Subcutaneous abdominal adipose tissue (tissue), 5 donors: ENCODE results near the gene OXTR.

Experiments
- H3K27ac ChIP-seq: one replicate; pipeline ENCODE4 v1.7.0; 2013; ENCODE audit warnings: low read depth, mild to moderate bottlenecking, inconsistent platforms, low read length, moderate library complexity
- H3K27me3 ChIP-seq, 5 donors: one replicate each; pipeline ENCODE4 v1.7.0; 2013; ENCODE audit warnings: low read length in 5 of 5, inconsistent platforms in 1 of 5; ENCODE audit not compliant: control insufficient read depth in 5 of 5, insufficient read depth in 4 of 5
- H3K36me3 ChIP-seq, 5 donors: one replicate each; pipeline ENCODE4 v1.7.0; 2013; ENCODE audit warnings: low read length in 5 of 5; ENCODE audit not compliant: control insufficient read depth in 5 of 5, insufficient read depth in 5 of 5
- H3K4me1 ChIP-seq, 5 donors: one replicate each; pipeline ENCODE4 v1.7.0; 2013; ENCODE audit warnings: low read length in 5 of 5, mild to moderate bottlenecking in 3 of 5, moderate library complexity in 1 of 5; ENCODE audit not compliant: control insufficient read depth in 5 of 5, insufficient read depth in 5 of 5
- H3K4me3 ChIP-seq, 5 donors: one replicate each; pipeline ENCODE4 v1.7.0; 2013; ENCODE audit warnings: low read length in 5 of 5, low read depth in 1 of 5
- H3K9ac ChIP-seq, 5 donors: one replicate each; pipeline ENCODE4 v1.7.0; 2013; ENCODE audit warnings: low read length in 5 of 5, mild to moderate bottlenecking in 4 of 5, moderate library complexity in 3 of 5
- H3K9me3 ChIP-seq, 5 donors: one replicate each; pipeline ENCODE4 v1.7.0; 2013; ENCODE audit warnings: low read length in 5 of 5; ENCODE audit not compliant: control insufficient read depth in 5 of 5
- donor health status: healthy.
- donor health status: healthy.
- donor health status: healthy.
- donor health status: healthy.
- donor health status: healthy.

Gene OXTR

DNA sequence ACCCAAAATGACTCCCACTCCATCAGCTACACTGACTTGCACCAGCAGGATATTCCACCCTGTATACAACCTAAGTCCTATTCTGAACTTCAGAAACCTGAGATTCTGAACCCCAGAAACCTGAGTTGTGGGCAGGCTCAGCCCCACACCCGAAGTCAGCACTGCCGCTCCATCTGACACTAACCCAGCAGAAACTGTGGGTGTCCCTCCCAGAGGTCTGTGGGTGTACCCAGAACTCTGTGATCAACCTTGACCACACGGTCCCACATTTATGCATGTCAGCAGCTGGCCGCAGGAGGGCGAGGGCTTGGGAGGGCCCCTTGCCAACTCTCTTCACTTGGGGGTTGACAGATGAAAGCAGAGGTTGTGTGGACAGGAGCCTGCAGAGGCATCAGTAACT, 9.3 kb downstream of the OXTR start:
- Histone ChIP-seq H3K4me3 (no peak overlapping the region), H3K4me1 (no peaks in the 10 kb centered on the region), H3K36me3 (no peaks in the 10 kb centered on the region), H3K27ac (no peak overlapping the region), H3K9me3 (no peaks in the 10 kb centered on the region), H3K27me3 (peaks cover 0 to 5% (median 0%) of the 10 kb centered on the region in 5 donors), H3K9ac (no peak overlapping the region)

DNA sequence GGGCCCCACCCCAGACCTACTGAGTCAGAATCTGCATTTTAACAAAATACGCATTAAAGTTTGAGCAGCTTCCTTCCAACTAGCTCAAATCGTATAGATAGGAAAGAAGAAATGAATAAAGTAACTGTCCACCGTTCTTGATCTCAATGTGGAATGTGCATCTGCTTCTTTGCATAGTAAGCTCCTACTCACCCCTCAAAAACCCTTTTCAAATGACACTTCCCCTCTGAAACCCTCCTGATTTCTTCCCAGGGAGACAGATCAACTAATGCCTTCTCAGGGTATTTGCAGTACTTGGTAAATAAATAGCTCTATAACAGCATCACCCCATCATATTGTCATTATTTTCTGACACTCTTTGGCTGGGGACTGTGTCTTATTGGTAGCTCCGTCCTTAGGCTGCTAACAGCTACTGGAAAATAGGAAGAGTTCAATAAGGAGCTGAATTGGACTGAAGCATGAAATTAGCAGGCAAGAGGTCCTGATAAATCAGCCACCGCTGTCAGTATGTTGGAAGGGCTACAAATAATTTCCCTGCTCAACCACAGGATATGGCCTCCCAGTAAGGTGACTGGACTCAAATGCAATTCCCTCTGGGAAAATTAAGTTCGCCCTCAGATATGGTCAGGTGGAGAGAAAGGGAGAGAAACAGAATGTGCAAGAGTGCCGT, 10.2 kb downstream of the OXTR start:
- no peaks in the 10 kb centered on the region for H3K36me3 ChIP-seq
- H3K27me3 ChIP-seq: peaks cover 0 to 5% (median 0%) of the 10 kb centered on the region in 5 donors
- H3K27ac ChIP-seq: no peak overlapping the region
- H3K4me1 ChIP-seq: no peaks in the 10 kb centered on the region
- no peak overlapping the region for H3K4me3 ChIP-seq
- no peak overlapping the region for H3K9ac ChIP-seq
- no peaks in the 10 kb centered on the region for H3K9me3 ChIP-seq

DNA sequence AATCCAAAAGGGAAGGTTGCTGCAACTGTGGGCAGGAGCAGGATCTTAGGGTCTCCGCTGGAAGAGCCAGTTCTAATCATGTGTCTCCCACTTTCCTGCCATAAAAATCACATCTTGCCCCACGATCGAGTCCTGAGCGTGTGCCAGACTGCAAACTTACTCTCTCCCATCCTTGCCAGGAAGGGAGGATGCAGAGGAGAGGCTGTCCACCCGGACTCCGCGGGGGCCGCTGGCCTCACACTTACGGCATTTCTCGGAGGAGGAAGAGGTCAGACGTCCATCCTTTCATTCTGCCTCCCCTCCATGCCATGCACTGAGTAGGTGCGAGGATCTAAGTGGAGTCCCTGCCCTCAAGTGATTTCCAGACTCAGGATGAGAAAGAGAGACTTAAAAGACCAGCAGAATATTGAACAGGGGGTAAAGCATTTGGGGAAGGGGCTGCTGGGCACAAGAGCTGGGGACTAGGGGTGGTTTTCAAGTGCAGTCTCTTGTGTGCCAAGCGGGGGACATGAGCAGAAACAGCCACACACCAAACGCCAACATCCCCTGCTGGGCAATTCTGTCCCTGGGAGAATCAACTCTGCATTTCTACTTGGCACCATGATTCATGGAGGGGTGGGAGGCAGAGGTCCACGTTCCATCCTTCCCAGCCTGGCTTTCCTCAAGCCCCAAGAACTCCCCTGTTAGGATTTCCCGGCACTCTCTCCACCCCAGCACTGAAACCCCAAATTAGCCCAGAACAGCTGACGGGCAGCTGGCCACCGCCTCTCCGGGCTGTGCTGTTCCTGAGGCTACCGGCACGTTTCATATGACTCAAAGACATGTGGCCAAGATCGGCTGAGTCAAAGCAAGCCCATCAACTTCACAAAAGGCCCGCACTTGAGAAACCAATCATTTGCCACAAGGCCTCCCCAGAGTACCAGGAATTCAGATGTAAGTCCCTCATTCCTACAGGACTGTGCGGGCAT, 11.6 kb downstream of the OXTR start:
- Histone ChIP-seq H3K36me3 (no peaks in the 10 kb centered on the region), H3K4me1 (no peaks in the 10 kb centered on the region), H3K27me3 (peaks cover 0 to 5% (median 0%) of the 10 kb centered on the region in 5 donors), H3K27ac (no peak overlapping the region), H3K4me3 (no peak overlapping the region), H3K9me3 (no peaks in the 10 kb centered on the region), H3K9ac (no peak overlapping the region)

DNA sequence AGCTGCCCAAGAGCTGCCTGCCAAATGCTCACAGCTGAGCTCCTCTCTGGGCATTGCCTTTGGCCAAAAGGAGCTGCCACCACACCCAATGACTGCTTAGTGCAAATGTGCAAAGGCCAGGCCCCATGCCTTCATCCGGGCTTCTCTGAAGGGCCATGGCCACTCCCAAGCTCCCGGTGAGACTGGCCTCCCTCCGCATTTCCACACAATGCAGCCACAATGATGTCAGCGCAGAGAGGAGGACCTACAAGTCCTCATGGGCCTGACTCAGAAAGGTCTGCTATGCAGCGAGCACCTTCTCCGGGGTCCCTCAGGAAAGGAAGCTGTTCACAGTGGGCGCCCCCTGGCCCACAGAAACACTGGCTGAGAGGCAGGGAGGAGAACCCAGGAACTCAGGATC, 12.7 kb downstream of the OXTR start:
- no peak overlapping the region for H3K9ac ChIP-seq
- no peak overlapping the region for H3K27ac ChIP-seq
- no peaks in the 10 kb centered on the region for H3K36me3 ChIP-seq
- no peak overlapping the region for H3K4me3 ChIP-seq
- H3K9me3 ChIP-seq: no peaks in the 10 kb centered on the region
- H3K4me1 ChIP-seq: no peaks in the 10 kb centered on the region
- peaks cover 0 to 5% (median 0%) of the 10 kb centered on the region in 5 donors for H3K27me3 ChIP-seq

DNA sequence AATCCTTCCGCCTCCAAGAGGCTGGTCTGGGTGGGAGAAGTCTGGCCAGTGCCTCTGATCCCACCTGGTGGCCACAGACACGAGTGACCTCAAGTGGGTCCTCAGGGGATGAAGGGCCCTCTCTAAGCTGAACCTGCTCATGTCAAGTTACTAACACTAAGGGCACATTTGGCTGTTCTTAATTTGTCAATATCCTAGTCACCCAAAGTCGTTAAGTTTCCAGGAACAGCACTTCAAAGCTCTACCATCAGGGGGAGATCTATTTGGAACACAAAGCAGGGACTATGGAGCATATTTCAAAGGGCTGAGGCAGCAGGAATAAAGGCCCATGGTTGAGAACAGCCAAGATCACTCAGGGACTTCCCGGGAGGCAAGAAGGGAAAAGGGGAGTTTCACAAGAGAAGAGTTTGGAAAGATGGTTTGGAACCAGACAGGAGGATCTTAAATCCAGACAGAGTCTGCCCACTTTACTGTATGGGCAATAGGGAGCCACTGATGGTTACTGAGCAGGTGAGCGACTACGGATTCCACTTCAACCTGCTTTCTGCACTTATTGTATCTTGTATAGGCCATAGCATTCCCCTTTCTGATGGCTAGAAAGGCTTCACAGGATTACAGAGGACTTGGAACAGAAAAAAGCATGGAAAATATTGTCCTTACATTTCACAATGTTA, 13.7 kb downstream of the OXTR start:
- H3K36me3 ChIP-seq: no peaks in the 10 kb centered on the region
- H3K4me3 ChIP-seq: no peak overlapping the region
- H3K4me1 ChIP-seq: no peaks in the 10 kb centered on the region
- H3K27ac ChIP-seq: no peak overlapping the region
- H3K27me3 ChIP-seq: peaks cover 0 to 5% (median 0%) of the 10 kb centered on the region in 5 donors
- H3K9me3 ChIP-seq: no peaks in the 10 kb centered on the region
- no peak overlapping the region for H3K9ac ChIP-seq

DNA sequence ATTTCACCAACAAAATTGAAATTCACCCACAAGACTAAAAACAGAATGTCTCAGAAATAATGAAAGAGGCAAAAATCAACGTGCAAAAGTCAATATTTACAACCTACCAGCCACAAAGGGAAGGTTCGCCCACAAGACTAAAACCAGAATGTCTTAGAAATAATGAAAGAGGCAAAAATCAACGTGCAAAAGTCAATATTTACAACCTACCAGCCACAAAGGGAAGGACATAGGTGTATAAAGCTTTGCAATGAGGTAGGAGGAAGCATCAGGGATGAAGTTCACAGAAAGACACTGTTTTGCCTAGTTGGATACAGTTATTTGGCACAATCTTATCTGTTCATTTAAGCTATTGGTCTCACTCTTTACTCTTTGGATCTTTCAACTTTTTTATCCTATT, 14.3 kb downstream of the OXTR start:
- no peaks in the 10 kb centered on the region for H3K9me3 ChIP-seq
- H3K27me3 ChIP-seq: peaks cover 0 to 5% (median 0%) of the 10 kb centered on the region in 5 donors
- no peak overlapping the region for H3K9ac ChIP-seq
- no peaks in the 10 kb centered on the region for H3K4me1 ChIP-seq
- no peaks in the 10 kb centered on the region for H3K36me3 ChIP-seq
- no peak overlapping the region for H3K27ac ChIP-seq
- no peak overlapping the region for H3K4me3 ChIP-seq

DNA sequence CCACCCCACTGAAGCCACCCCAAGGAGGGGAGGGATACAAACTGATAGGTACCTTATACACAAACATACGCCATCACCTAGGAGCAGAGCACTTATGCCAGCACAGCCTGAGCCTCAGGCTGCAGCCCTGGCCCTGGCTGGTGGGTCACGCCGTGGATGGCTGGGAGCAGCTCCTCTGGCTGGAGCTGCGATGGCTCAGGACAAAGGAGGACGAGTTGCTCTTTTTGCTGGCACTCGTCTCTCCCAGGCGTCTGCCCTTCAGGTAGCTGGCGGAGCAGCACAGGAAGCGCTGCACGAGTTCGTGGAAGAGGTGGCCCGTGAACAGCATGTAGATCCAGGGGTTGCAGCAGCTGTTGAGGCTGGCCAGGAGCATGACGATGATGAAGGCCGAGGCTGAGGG, 16.6 kb downstream of the OXTR start:
- H3K27me3 ChIP-seq: peaks cover 0 to 2% (median 0%) of the 10 kb centered on the region in 5 donors
- H3K9me3 ChIP-seq: no peaks in the 10 kb centered on the region
- H3K4me1 ChIP-seq: no peaks in the 10 kb centered on the region
- H3K27ac ChIP-seq: no peak overlapping the region
- no peak overlapping the region for H3K9ac ChIP-seq
- no peak overlapping the region for H3K4me3 ChIP-seq
- H3K36me3 ChIP-seq: no peaks in the 10 kb centered on the region

DNA sequence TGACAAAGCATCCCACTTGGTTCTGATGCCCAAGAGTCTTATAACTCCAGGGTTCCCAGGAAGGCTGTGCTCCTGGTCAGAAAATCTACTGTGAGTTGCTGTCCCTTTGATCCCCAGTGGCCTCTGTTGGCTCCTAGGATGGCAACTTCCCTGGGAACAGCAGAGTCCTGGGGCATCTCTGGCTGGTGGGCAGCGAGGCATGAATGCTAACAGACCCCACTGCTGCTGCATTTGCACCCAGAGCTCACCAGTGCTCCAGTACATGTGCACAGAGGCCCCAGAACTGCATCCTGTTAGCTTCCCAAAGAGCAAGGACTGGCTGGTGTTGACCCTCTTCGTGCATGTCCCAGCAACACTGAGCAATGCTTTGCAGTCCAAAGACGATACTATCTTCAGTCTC, 20.1 kb downstream of the OXTR start:
- no peaks in the 10 kb centered on the region for H3K36me3 ChIP-seq
- no peaks in the 10 kb centered on the region for H3K9me3 ChIP-seq
- no peaks in the 10 kb centered on the region for H3K4me1 ChIP-seq
- H3K4me3 ChIP-seq: no peak overlapping the region
- H3K27ac ChIP-seq: no peak overlapping the region
- peaks cover 0 to 3% (median 0%) of the 10 kb centered on the region in 5 donors for H3K27me3 ChIP-seq
- no peak overlapping the region for H3K9ac ChIP-seq

DNA sequence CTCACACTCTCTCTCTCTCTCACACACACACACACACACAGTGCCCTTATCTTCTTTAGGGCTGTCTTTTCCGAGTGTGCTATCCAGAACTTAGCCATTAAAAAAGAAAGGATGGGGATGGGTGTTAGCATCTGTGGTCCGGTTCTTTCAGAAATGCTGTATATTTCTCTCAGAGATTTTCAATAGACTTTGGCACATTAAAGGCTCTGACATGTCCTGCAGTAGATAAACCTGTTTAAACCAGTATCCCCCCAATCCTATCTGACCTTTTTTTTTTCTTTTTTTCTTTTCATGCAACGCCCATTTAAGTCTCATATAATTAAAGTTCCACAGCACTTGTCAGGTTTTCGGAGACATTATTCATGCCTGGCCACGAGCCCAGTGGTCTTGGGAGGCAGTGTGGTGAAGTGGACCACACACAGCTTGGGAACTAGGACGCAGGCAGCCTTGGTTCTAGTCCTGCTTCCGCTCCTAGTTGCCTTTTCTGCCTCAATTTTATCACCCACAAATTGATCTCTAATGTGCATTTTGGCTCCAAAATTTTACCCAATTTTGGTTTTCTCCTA, 22.6 kb downstream of the OXTR start:
- Histone ChIP-seq H3K36me3 (no peaks in the 10 kb centered on the region), H3K9me3 (no peaks in the 10 kb centered on the region), H3K4me1 (peaks cover 0 to 2% (median 0%) of the 10 kb centered on the region in 5 donors)

More for the DNA sequence above, 22.6 kb downstream of the OXTR start:
- no peak overlapping the region for H3K4me3 ChIP-seq
- peaks cover 0 to 3% (median 0%) of the 10 kb centered on the region in 5 donors for H3K27me3 ChIP-seq
- no peak overlapping the region for H3K9ac ChIP-seq
- H3K27ac ChIP-seq: no peak overlapping the region
